K562 (cell line): ENCODE data around the gene MXRA7. TPM values are rescaled to one million over a fixed set of nuclear protein-coding genes. Genes with fewer than 3 reads are reported as not detected.

Experiments
- ATAC-seq: fragments of 200-7000 bp; cut with Tn5 transposase; 3 replicates; pipeline ENCODE4 v1.9.1; 2020; ENCODE audit warnings: moderate library complexity
- BruUV-seq: library from RNA; stranded (reverse); fragments of 400-500 nt; replicated peaks from 2 replicates; lab custom pipeline; 2021; lab: Mats Ljungman, UMichigan
- CTCF ChIA-PET: fragments of 300-600 bp; formaldehyde crosslinking; extraction: SDS; loops from one replicate; lab custom pipeline; 2021; ENCODE audit warnings: low intra/inter-chr PET ratio; lab: Yijun Ruan, JAX
- POLR2A ChIA-PET: fragments of 300-600, 350-650 bp; sonication (Branson Sonifier 250); formaldehyde crosslinking; extraction: SDS; loops from one replicate; lab custom pipeline; 2021; ENCODE audit warnings: antibody characterized with exemption, inconsistent platforms; lab: Yijun Ruan, JAX
- DNase-seq, 4 experiments: peaks; one replicate each; pipeline versions ENCODE4 v3.0.0 to v3.0.0-alpha.2; 2011 to 2018; ENCODE audit warnings: low spot score in 3 of 4, mixed read lengths in 3 of 4; ENCODE audit errors: extremely low read depth in 1 of 4
- FAIRE-seq: peaks from 2 replicates; lab custom pipeline; 2011; peaks lifted over from hg19 to GRCh38; lab: Jason Lieb, UNC
- H2AFZ ChIP-seq: 2 replicates; pipeline ENCODE4 v1.6.0; 2011; ENCODE audit warnings: low read depth, low read length, control low read depth, inconsistent platforms
- H3K27ac ChIP-seq: fragments of 200-600 bp; 3 replicates; pipeline ENCODE4 v1.8.0; 2011; ENCODE audit warnings: low read depth, mild to moderate bottlenecking, control low read depth, inconsistent platforms, low read length, moderate library complexity, mixed read lengths; ENCODE audit errors: extremely low read depth
- H3K27me3 ChIP-seq, 2 experiments: fragments of 300-600 bp in 1 of 2; 2 replicates in 1 of 2; 3 replicates in 1 of 2; pipeline versions ENCODE4 v1.6.0 to v1.8.0; 2011; ENCODE audit warnings: inconsistent platforms in 2 of 2, low read length in 2 of 2, mild to moderate bottlenecking in 1 of 2, mixed read lengths in 1 of 2, moderate library complexity in 1 of 2; ENCODE audit not compliant: control insufficient read depth in 2 of 2, insufficient read depth in 2 of 2
- H3K36me3 ChIP-seq: fragments of 300-600 bp; 3 replicates; pipeline ENCODE4 v1.8.0; 2011; ENCODE audit warnings: mild to moderate bottlenecking, low read length, inconsistent platforms; ENCODE audit not compliant: control insufficient read depth, insufficient read depth
- H3K4me1 ChIP-seq, 2 experiments: fragments of 200-600 bp in 1 of 2; replicated peaks in 1 of 2; 2 replicates in 1 of 2; 3 replicates in 1 of 2; pipeline versions ENCODE4 v1.5.1 to v1.8.0; 2011; ENCODE audit warnings: inconsistent platforms in 2 of 2, low read length in 2 of 2, mild to moderate bottlenecking in 1 of 2, mixed read lengths in 1 of 2, moderate library complexity in 1 of 2; ENCODE audit not compliant: control insufficient read depth in 2 of 2, insufficient read depth in 2 of 2
- H3K4me2 ChIP-seq: 2 replicates; pipeline ENCODE4 v1.6.1; 2011; ENCODE audit warnings: low read length, control low read depth, inconsistent platforms, mixed read lengths; ENCODE audit not compliant: insufficient read depth
- H3K4me3 ChIP-seq: fragments of 200-600 bp; sonication (generic), shearing (Covaris generic); 2 replicates; pipeline ENCODE4 v1.5.1; 2016; ENCODE audit warnings: control low read depth, inconsistent platforms
- H3K79me2 ChIP-seq: fragments of 200-600 bp; 3 replicates; pipeline ENCODE4 v1.8.0; 2011; ENCODE audit warnings: low read length, inconsistent platforms; ENCODE audit not compliant: control insufficient read depth, insufficient read depth
- H3K9ac ChIP-seq, 2 experiments: 2 replicates each; pipeline versions ENCODE4 v1.6.0 to v1.6.1; 2011; ENCODE audit warnings: low read depth in 2 of 2, low read length in 2 of 2, control low read depth in 1 of 2, inconsistent platforms in 1 of 2, mild to moderate bottlenecking in 1 of 2, mixed read lengths in 1 of 2; ENCODE audit not compliant: insufficient read depth in 1 of 2
- H3K9me1 ChIP-seq: one replicate; pipeline ENCODE4 v1.6.0; 2011; ENCODE audit warnings: inconsistent platforms, mild to moderate bottlenecking, low read length, moderate library complexity; ENCODE audit not compliant: control insufficient read depth, insufficient read depth
- H3K9me3 ChIP-seq: replicated peaks from 2 replicates; pipeline ENCODE4 v1.5.1; 2011; ENCODE audit warnings: low read depth, low read length, inconsistent platforms; ENCODE audit not compliant: control insufficient read depth, insufficient read depth
- H4K20me1 ChIP-seq: replicated peaks from 2 replicates; pipeline ENCODE4 v1.6.1; 2011; ENCODE audit warnings: low read length, inconsistent platforms, mixed read lengths; ENCODE audit not compliant: control insufficient read depth, insufficient read depth
- BMI1 ChIP-seq: fragments of 150-350 bp; IDR thresholded peaks from 2 replicates; pipeline ENCODE4 v1.6.1; 2014; ENCODE audit warnings: low read length
- DACH1 ChIP-seq: fragments of 450-650 bp; IDR thresholded peaks from 2 replicates; pipeline ENCODE4 v1.6.1; 2018; ENCODE audit not compliant: partially characterized antibody
- HMBOX1 ChIP-seq: sonication (generic); IDR thresholded peaks from 2 replicates; pipeline ENCODE4 v1.6.1; 2016
- HNRNPH1 ChIP-seq: fragments of 200-400 bp; formaldehyde crosslinking; optimal IDR thresholded peaks from 2 replicates; pipeline ENCODE3; 2017; ENCODE audit warnings: low read depth, mild to moderate bottlenecking, low read length, moderate library complexity
- NFXL1 ChIP-seq: fragments of 450-650 bp; formaldehyde crosslinking; IDR thresholded peaks from 2 replicates; pipeline ENCODE4 v1.4.0; 2021; ENCODE audit warnings: mild to moderate bottlenecking
- POLR2AphosphoS5 ChIP-seq: IDR thresholded peaks from 2 replicates; pipeline ENCODE4 v1.6.1; 2011; ENCODE audit warnings: mild to moderate bottlenecking, low read depth, low read length, moderate library complexity; ENCODE audit not compliant: control insufficient read depth, insufficient read depth
- POLR3A ChIP-seq: IDR thresholded peaks from 2 replicates; pipeline ENCODE4 v1.6.1; 2011; ENCODE audit warnings: borderline replicate concordance, mild to moderate bottlenecking, moderate library complexity; ENCODE audit not compliant: insufficient read length, insufficient read depth; ENCODE audit errors: extremely low read depth
- RCOR1 ChIP-seq, 2 experiments: IDR thresholded peaks; 2 replicates each; pipeline ENCODE4 v1.6.1; 2012; ENCODE audit warnings: low read depth in 2 of 2, low read length in 2 of 2, borderline replicate concordance in 1 of 2, improper control_type of control experiment in 1 of 2
- SMARCA4 ChIP-seq: fragments of 450-650 bp; IDR thresholded peaks from 2 replicates; pipeline ENCODE4 v1.6.1; 2016
- SP2 ChIP-seq: IDR thresholded peaks from 2 replicates; pipeline ENCODE4 v1.6.1; 2011; ENCODE audit warnings: mild to moderate bottlenecking, low read depth, low read length, moderate library complexity; ENCODE audit not compliant: poor library complexity, severe bottlenecking; ENCODE audit errors: extremely low read depth
- SPI1 ChIP-seq: IDR thresholded peaks from 2 replicates; pipeline ENCODE4 v1.6.1; 2011; ENCODE audit warnings: low read depth, low read length, control low read depth, borderline replicate concordance
- TAF9B ChIP-seq: fragments of 450-650 bp; IDR thresholded peaks from 2 replicates; pipeline ENCODE4 v1.6.1; 2018; ENCODE audit warnings: mild to moderate bottlenecking; ENCODE audit not compliant: partially characterized antibody
- ZBTB43 ChIP-seq: sonication (generic); formaldehyde crosslinking; IDR thresholded peaks from 2 replicates; pipeline ENCODE4 v1.8.0; 2023; ENCODE audit warnings: mild to moderate bottlenecking, missing genetic modification reagents
- ZNF253 ChIP-seq: fragments of 250-450 bp; sonication (Bioruptor Pico); conservative IDR thresholded peaks from 2 replicates; pipeline ENCODE4 v1.6.1; 2021; ENCODE audit warnings: mild to moderate bottlenecking
- WGBS: fragments of 100-300 bp; shearing (Covaris generic); methylation state at CpG from one replicate; pipeline ENCODE4 v1.1.6; 2016; ENCODE audit warnings: low coverage, mixed read lengths; ENCODE audit not compliant: insufficient coverage; ENCODE audit errors: missing lambda C conversion rate; 5-methylcytosine and 5-hydroxymethylcytosine counted together
- in situ Hi-C: fragments of 300-500 bp; cut with MboI; formaldehyde crosslinking; loops from 4 replicates; pipeline ENCODE4 v1.15.0; 2018; ENCODE audit warnings: inconsistent platforms, mixed read lengths
- intact Hi-C: fragments of 100-400 bp; cut with micrococcal nuclease; formaldehyde crosslinking; loops from 2 replicates; pipeline ENCODE4 v1.14.2; 2022
- polyA plus RNA-seq, 8 experiments: library from polyadenylated mRNA; depleted of rRNA in 4 of 8; stranded (reverse) in 5 of 8; unstranded in 3 of 8; fragments of >200 nt; fragmentation: Nextera tagmentation in 2 of 8; fragmentation: Illumina TruSeq in 1 of 8; extraction: Ambion mirVana in 2 of 8; extraction: Trizol in 1 of 8; gene quantifications; 2 replicates each; pipeline versions ENCODE4 v1.2.1 to v1.2.3, GENCODE V29; 2011 to 2014; ENCODE audit warnings: inconsistent platforms in 1 of 8, missing spikeins in 1 of 8
- total RNA-seq, 7 experiments: library from RNA; depleted of rRNA in 6 of 7; stranded (reverse); fragments of >200 nt in 6 of 7; fragmentation: Illumina TruSeq in 2 of 7; extraction: Trizol in 2 of 7; gene quantifications; 2 replicates each; pipeline versions ENCODE4 v1.2.1 to v1.2.3, GENCODE V29; 2011 to 2021; ENCODE audit warnings: low replicate concordance in 1 of 7
- TF ChIP-seq, protein P1 (sequence below): fragments of 450-650 bp; IDR thresholded peaks from 2 replicates; pipeline ENCODE4 v1.6.1; 2018; ENCODE audit not compliant: partially characterized antibody

Gene MXRA7
- total and polyA plus RNA-seq, 9 of the 15 experiments (the other 6 are each of a cell fraction or from before 2014, with no cell fraction given) = 2.6 to 38.4 (median 14.3) TPM

- Histone ChIP-seq H2AFZ (no peak overlapping the region), H3K9me1 (no peaks in the 10 kb centered on the region), H3K27me3 (no peaks in the 10 kb centered on the region), H3K4me3 (peak overlapping the region; percentile 64), H3K9ac (peak overlapping the region; percentile 95 to 99), H3K4me1 (peaks cover 5 to 18% of the 10 kb centered on the region in 2 experiments), H3K9me3 (no peaks in the 10 kb centered on the region), H4K20me1 (peaks cover 28% of the 10 kb centered on the region), H3K27ac (peak overlapping the region; percentile 99), H3K79me2 (peaks cover 68% of the 10 kb centered on the region), H3K4me2 (peak overlapping the region; percentile 88), H3K36me3 (peaks cover 50% of the 10 kb centered on the region)
- TF ChIP-seq SPI1 = peak; percentile 87
- 0 out of 2 replicates have a peak, but pooled peaks have one; percentile 13 for TF ChIP-seq HMBOX1
- TF ChIP-seq BMI1 = no peak
- no peak for TF ChIP-seq POLR2AphosphoS5
- TF ChIP-seq ZNF253 (CRISPR knock-in tag) = no peak
- no peak for TF ChIP-seq ZBTB43 (CRISPR knock-in tag)
- no peak for TF ChIP-seq NFXL1
- no peak for TF ChIP-seq POLR3A
- TF ChIP-seq, protein P1, sequence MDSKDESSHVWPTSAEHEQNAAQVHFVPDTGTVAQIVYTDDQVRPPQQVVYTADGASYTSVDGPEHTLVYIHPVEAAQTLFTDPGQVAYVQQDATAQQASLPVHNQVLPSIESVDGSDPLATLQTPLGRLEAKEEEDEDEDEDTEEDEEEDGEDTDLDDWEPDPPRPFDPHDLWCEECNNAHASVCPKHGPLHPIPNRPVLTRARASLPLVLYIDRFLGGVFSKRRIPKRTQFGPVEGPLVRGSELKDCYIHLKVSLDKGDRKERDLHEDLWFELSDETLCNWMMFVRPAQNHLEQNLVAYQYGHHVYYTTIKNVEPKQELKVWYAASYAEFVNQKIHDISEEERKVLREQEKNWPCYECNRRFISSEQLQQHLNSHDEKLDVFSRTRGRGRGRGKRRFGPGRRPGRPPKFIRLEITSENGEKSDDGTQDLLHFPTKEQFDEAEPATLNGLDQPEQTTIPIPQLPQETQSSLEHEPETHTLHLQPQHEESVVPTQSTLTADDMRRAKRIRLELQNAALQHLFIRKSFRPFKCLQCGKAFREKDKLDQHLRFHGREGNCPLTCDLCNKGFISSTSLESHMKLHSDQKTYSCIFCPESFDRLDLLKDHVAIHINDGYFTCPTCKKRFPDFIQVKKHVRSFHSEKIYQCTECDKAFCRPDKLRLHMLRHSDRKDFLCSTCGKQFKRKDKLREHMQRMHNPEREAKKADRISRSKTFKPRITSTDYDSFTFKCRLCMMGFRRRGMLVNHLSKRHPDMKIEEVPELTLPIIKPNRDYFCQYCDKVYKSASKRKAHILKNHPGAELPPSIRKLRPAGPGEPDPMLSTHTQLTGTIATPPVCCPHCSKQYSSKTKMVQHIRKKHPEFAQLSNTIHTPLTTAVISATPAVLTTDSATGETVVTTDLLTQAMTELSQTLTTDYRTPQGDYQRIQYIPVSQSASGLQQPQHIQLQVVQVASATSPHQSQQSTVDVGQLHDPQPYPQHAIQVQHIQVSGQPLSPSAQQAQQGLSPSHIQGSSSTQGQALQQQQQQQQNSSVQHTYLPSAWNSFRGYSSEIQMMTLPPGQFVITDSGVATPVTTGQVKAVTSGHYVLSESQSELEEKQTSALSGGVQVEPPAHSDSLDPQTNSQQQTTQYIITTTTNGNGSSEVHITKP = peak; percentile 23
- TF ChIP-seq DACH1 = peak; percentile 40
- no peak for TF ChIP-seq HNRNPH1
- TF ChIP-seq RCOR1 (IDR thresholded peaks at IDR 0.05; ENCODE audit: borderline replicate concordance in 1 of 2, low read depth in 2 of 2, low read length in 2 of 2) = 0 out of 4 replicates have a peak, but pooled peaks of 1 of the 2 experiments have one; percentile 1
- no peak for TF ChIP-seq SP2
- no peak; the same call in 1 of the 2 replicates for TF ChIP-seq SMARCA4
- no peak for TF ChIP-seq TAF9B
- in situ Hi-C loops = no loop called here
- intact Hi-C loops = no loop called here
- DNase-seq = peak in 1 of 4 experiments; percentile 20
- no TSS peak for BruUV-seq
- ChIA-PET POLR2A (interaction anchor here (0.8 to 8.5 kb wide), 8 partner anchors 10 to 1673 kb away, joined by 3 to 75 read pairs (median 14); partner anchors contain the start of genes JMJD6 and METTL23), CTCF (no interaction called here)
- WGBS = 0% methylated on average over 7 of the region's 7 CpGs
- FAIRE-seq = no peak
- ATAC-seq = no peak
Observed at GRCh38 chr17:76738468-76738850, 27.7 kb upstream of the MXRA7 start.
